GM19025 (cell line): ENCODE measurements around the gene GALC.

Experiments
- ATAC-seq: cut with Tn5 transposase; IDR thresholded peaks from one replicate; pipeline ENCODE4 v1.9.1; 2021; ENCODE audit warnings: mild to moderate bottlenecking, low read depth, moderate library complexity; ENCODE audit not compliant: unreplicated experiment

Gene GALC

GRCh38 chr14:87894920-87895319 lies 98.1 kb downstream of the GALC start:
- ATAC-seq = no peak

- ATAC-seq = no peak
These were observed 100.2 kb downstream of the GALC start for GRCh38 chr14:87892763-87893162.

GRCh38 chr14:87888136-87888999 lies 104.6 kb downstream of the GALC start:
- ATAC-seq = no peak

- ATAC-seq = no peak
These were observed 109.2 kb downstream of the GALC start for GRCh38 chr14:87883750-87884149.
